SK-N-DZ (cell line): ENCODE results near the gene KRTAP12-3.
"Not testable (repeated sequence)": the region's sequence is repeated elsewhere in the genome, so short reads cannot be mapped to it uniquely, and the experiment has no call there.

ENCODE experiments used
- DNase-seq: peaks from one replicate; pipeline ENCODE4 v3.0.0-alpha.2; 2015; ENCODE audit warnings: low spot score

The KRTAP12-3 gene

DNA sequence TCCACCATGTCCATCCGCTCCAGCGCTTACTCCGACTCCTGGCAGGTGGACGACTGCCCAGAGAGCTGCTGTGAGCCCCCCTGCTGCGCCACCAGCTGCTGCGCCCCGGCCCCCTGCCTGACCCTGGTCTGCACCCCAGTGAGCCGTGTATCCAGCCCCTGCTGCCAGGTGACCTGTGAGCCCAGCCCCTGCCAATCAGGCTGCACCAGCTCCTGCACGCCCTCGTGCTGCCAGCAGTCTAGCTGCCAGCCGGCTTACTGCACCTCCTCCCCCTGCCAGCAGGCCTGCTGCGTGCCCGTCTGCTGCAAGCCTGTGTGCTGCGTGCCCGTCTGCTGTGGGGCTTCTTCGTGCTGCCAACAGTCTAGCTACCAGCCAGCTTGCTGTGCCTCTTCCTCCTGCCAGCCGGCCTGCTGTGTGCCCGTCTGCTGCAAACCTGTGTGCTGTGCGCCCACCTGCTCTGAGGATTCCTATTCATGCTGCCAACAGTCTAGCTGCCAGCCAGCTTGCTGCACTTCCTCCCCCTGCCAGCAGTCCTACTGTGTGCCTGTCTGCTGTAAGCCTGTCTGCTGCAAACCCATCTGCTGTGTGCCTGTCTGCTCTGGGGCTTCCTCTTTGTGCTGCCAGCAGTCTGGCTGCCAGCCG, 30.4 kb upstream of the KRTAP12-3 start:
- DNase-seq, result not testable (repeated sequence)

DNA sequence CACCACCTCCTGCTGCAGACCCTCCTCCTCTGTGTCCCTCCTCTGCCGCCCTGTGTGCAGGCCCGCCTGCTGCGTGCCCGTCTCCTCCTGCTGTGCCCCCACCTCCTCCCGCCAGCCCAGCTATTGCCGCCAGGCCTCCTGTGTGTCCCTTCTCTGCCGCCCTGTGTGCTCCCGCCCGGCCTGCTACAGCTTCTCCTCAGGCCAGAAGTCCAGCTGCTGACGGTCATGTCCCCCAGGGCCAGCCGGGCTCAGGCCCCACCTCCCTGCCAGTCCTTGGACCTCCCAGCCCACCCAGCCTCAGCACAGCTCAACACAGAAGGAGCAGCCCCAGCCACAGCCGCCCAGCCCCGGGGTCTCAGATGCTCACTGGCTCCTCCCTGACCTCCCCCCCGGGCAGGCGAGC, 29.9 kb upstream of the KRTAP12-3 start:
- not testable (repeated sequence) for DNase-seq

DNA sequence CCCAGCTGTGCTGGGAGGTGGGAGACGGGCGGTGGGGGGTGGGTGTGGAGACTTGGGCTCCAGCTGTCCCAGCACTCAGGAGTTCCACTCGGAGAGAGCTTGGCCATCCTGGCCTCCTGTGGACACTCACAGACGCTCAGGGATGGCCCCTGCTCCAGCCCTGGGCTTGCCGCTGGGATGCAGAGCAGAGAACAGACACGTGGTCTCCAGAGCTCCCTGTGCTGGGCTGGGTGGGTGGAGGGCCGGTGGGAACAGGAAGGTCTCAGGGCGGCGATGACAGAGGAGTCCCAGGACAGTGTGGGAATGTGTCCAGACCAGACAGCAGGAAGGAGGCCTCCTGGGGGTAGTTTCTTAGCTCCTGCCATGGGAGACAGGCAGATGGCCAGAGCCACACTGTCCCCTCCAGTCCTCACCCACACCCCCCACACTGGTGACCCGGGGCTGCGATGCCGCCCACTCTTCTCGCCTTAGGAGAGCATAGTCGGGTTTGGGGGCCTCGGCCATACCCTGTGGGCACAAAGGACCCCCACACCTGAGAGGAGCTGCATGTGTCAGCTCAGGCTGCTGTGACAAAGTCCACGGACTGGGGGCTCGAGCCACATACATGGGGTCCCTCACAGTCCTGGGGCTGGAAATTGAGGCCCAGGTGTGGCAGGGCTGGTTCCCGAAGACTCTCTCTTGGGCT, 28.9 kb upstream of the KRTAP12-3 start:
- DNase-seq, result no peak

DNA sequence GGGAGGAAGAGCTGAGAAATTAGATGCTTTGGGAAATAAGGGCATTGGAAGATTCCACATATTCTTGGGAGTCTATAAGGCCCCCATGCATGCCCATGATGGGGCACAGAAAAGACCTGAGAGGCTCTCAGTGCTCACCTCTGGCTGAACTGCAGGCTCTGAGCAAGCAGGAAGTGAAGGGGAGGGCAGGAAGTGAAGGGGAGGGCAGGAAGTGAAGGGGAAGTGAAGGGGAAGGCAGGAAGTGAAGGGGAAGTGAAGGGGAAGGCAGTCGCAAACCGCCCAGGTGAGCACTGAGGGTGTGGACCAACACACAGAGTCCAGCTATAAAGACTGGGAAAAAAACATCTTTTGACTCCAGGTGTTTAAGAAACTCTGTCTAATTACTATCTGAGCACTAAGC, 27.3 kb upstream of the KRTAP12-3 start:
- no peak for DNase-seq

DNA sequence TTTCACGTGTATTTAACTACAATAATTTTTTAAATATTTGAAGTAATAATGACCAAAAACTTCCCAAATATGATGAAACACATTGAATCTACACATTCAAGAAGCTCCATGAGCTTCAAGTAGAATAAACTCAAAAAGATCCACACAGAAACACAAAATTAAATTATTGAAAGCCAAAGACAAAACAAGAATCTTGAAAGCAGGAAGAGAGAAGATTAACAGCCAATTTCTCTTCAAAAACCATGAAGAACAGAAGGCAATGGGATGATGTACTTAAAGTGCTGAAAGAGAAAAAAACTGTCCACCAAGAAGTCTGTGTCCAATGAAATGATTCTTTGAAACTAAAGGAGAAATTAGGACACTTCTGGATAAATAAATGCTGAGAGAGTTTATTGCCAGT, 25.7 kb upstream of the KRTAP12-3 start:
- no peak for DNase-seq

DNA sequence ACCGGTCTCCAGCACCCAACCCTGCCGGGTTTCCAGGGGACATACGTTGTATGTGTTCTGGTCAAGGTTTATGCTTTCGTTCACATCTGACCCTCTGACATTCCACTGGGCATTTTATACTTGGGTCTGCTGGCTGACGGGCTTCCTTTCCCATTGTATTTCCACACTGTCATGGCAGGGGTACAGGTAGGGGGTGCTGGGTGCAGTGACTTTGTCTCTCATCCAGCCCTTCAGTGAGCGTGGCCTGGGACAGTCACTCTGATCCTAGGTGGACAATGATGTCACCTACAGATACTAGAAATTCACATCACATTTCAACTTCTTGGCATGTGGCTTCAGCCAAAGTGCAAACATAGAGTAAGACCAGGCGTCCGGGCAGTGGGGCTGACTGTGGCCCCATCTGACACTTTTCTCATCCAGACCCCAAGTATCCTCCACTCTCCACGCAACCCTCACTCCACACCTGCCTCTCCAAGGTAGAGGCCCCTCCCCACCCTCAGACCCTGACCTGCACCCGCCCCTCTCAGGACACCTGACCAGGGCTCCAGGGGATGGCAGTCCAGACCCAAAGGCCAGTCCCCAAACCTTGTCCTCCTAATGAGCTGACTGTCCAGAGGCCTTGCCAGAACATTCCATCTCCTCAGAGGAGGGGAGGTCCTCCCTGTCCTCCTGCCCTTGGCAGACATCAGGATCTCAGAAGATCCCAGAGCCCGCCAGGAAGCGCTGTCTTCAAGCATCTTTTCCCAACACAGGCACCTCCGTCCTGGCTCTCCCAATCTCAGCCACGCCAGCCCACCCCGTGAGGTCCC, 21.3 kb upstream of the KRTAP12-3 start:
- DNase-seq, result no peak

DNA sequence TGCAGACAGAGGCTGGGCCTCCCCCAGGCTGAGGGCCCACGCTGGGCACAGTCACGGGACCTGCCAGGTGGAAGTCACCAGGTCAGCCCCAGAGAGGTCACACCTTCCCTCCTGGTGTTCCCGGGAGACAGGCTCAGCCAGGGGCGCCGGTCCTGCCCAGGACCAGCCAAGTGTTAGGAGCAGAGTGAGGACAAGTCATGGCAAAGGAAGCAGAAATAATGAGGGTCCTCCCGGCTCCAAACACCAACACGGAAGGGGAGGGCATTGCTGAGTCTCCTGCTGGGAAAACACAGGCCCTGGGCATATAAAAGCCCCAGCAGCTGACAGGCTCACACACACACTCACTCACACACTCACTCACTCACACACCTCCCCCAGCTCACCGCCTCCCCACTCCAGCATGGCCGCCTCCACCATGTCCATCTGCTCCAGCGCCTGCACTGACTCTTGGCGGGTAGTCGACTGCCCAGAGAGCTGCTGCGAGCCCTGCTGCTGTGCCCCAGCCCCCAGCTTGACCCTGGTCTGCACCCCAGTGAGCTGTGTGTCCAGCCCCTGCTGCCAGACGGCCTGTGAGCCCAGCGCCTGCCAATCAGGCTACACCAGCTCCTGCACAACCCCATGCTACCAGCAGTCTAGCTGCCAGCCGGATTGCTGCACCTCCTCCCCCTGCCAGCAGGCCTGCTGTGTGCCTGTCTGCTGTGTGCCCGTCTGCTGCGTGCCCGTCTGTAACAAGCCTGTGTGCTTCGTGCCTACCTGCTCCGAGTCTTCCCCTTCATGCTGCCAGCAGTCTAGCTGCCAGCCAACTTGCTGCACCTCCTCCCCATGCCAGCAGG, 20.5 kb upstream of the KRTAP12-3 start, which contains the start of gene KRTAP10-10:
TSS of gene KRTAP10-10 (plus strand) at position 339 of the 833 bp plus-strand sequence. CDS start at position 401, 62 bp downstream.
- no peak for DNase-seq

DNA sequence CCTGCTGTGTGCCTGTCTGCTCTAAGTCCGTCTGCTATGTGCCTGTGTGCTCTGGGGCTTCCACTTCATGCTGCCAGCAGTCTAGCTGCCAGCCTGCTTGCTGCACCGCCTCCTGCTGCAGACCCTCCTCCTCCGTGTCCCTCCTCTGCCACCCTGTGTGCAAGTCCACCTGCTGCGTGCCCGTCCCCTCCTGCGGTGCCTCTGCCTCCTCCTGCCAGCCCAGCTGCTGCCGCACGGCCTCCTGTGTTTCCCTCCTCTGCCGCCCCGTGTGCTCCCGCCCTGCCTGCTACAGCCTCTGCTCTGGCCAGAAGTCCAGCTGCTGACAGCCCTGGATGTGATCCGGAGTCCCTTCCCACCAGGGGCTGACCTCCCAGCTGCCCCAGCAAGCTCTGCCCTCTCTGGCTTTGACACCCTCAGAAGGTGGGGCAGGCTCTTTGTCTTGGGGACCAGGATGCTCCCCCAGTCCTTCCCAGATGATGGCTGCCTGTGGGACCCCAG, 19.8 kb upstream of the KRTAP12-3 start:
- DNase-seq, result not testable (repeated sequence)

DNA sequence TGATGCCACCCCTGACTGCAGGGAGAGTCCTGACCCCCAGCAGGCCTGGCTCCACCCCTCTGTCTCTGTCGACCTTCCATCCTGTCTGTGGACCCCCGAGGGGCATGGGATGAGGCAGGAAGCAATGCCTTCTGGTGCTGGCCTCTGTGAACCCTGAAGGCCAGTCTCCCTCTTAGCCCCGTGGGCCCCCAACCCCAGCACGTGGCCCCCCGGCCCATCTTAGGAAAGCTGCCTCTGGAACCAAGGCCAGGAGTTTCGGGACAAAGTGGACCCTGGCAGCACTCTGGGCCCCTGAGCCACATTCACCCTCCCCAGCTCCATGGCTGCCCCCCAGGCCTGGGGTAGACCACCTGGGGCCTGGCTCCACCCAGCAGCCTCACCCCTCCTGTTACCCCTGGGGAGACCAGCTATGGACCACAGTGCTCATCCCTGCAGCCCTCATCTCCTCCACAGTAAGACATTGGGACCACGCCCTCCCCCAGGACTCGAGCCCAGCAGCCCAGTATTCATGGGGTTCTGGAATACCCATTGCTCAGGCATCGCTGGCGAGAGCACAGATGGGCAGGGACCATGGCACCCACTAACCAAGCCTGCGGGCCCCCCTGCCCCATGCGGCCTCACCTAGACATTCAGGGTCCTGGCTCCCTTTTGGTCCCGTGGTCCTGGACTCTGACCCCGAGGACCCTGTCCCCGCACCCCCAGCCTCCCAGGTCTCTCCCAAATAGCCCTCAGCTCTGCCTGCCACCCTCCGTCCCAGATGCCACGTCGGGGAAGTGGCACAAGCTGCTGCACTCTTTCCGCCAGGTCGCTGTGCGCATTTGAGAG, 19.0 kb upstream of the KRTAP12-3 start:
- not testable (repeated sequence) for DNase-seq

DNA sequence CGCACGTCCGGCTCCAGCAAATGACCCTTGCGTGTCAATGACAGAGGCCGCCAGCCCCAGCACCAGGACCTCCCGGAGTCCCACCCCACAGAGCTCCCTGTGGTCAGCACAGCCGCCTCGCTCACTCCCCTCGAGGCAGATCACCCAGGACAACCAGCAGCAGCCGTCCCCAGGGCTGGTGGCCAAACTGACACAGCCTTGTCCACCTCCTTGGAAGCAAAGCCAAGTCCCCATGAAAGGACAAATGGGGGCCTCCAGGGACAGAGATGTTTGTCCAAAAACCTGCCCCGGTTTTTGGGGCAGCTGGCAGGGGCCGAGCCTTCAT, 18.4 kb upstream of the KRTAP12-3 start:
- no peak for DNase-seq

DNA sequence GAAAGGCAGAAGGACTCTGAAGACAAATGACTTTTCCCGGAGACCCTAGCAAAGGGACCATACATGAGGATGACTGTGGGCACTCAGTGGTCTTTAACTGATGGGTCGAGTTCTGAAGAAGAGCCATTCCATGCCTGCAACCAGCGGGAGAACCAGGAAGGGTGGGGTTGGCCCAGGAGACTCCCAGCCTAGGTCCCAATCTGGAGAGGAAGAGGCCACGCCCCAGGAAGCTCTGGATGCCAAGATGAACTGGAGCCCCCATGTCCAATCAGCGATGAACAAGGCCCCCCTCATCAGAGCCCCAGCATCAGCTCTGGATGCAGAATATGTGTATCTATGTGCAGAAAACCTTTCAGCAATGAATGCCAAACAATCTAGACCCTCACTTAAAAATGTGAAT, 17.0 kb upstream of the KRTAP12-3 start:
- no peak for DNase-seq

DNA sequence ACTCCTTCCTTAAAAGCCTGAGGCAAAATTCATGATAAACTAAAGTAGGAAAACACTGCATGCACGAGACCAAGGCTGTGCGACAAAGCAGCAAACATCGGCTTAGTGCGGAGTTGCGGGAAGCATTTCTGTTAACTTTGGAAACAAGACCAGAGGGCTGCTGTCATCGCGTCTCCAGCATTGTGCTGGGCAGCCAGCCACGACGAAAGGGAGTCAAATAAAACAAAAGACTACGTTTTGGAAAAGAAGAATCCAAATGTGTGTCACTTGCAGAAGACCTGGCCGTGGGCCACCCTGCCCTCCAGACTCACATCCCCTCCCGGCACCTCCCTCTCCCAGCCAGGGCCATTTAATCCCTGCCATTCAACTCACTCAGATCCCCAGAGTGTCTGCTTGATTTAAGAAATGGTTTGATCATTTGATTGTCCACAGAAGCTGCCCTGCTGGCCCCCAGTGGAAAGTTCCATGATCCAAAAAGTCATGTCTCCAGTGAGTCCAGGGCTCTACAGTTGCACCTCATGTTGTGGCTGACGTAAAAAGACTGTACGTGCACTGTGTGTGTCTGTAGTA, 13.9 kb upstream of the KRTAP12-3 start:
- no peak for DNase-seq

DNA sequence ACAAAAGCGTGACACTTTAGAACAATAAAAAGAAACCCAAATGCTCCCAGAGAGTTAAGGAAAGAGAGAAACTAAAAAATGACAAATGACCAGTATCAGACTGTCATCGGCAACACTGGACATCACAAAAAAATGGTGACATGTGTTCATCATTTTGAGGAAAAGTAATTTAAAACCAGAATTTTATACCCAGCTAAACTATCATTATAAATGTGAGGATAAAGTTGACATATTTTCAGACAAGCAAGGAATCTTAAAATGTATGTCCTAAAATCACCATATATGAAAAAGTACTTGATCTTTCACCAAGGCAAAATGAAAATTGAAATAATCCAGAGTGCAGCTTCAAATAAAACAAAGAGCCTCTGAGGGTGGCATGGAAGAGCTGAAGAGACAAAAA, 12.9 kb upstream of the KRTAP12-3 start:
- DNase-seq, result no peak

DNA sequence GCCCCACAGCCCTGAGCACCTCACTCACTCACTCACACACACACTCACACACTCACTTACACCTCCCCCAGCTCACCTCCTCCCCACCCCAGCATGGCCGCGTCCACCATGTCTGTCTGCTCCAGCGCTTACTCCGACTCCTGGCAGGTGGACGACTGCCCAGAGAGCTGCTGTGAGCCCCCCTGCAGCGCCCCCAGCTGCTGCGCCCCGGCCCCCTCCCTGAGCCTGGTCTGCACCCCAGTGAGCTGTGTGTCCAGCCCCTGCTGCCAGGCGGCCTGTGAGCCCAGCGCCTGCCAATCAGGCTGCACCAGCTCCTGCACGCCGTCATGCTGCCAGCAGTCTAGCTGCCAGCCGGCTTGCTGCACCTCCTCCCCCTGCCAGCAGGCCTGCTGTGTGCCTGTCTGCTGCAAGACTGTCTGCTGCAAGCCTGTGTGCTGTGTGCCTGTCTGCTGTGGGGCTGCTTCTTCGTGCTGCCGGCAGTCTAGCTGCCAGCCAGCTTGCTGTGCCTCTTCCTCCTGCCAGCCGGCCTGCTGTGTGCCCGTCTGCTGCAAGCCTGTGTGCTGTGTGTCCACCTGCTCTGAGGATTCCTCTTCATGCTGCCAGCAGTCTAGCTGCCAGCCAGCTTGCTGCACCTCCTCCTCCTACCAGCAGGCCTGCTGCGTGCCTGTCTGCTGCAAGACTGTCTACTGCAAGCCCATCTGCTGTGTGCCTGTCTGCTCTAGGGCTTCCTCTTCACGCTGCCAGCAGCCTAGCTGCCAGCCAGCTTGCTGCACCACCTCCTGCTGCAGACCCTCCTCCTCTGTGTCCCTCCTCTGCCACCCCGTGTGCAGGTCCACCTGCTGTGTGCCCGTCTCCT, 11.1 kb upstream of the KRTAP12-3 start, which contains the start of gene KRTAP10-11:
TSS of gene KRTAP10-11 (plus strand) at position 49 of the 856 bp plus-strand sequence. CDS start at position 94, 45 bp downstream.
- DNase-seq, result not testable (repeated sequence)

DNA sequence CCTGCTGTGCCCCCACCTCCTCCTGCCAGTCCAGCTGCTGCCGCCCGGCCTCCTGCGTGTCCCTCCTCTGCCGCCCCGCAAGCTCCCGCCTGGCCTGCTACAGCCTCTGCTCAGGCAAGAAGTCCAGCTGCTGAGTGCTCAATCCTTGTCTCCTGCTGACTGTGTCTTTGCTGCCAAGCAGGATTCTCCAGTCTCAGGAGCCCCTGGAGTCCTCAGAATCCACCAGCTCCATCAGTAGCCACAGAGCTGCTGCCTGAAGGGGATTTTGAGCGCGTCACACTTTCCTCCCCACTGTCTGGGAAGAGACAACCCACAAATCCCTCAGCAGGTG, 10.5 kb upstream of the KRTAP12-3 start:
- DNase-seq, result no peak

DNA sequence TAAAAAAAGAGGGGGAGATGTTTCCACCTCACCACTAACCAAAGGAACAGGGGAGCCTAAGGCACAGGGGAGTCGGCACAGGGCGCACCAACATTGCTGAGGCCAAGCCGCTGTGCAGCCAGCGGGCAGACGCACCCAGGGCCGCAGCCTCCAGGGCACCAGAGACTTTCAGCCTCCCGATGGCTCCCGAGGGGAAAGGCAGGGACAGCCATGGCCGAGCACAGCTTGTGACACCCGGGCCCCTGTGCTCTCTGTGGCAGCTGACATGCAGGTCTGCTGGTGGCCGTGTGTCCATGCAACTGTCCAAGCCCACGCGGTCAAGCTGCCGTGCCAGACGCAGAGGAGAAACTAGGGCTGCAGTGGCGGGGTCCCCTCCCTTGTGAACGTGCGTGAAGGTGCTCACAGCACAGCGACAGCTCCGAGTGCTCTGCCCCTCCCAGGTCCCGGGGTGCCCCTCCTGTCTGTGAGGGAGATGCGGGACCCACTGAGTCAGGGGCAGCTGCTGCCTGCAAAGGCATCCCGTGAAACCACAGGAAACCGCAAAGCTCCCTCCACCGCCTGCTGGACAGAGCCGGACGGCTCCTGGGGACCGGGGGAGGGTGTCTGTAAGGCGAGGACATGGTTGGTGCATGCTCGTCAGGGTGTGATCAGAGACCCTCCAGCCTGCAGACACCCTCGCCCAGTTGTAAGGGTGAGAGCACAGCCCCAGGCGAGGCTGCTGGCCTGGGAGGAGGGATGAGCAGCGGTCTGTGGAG, 9.0 kb upstream of the KRTAP12-3 start:
- DNase-seq, result no peak

DNA sequence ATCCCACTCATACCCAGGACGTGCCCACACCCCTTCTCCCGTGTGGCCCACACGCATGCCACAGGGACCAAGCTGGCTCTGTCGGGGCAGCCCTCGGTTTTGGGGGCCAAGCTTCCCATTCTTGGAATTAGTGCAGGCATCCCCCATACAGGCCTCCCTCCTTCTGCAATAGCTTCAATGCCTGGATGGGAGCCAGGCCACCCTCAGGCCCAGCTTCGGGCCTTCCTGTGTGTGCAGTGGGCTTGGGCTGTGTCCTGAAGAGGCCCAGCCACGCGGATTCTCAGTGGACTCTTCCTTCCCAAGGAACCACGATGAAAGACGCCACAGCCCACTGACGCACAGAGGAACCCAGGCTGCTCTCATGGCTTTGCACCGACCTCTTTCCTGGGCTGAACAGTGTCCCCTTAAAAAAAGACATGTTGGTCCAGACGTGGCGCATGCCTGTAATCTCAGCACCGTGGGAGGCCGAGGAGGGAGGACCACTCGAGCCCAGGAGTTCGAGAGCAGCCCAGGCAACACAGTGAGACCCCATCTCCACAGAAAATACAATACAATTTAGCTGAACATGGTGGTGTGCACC, 8.1 kb upstream of the KRTAP12-3 start:
- no peak for DNase-seq
